ENCODE results near the gene FOXJ1.

DNA sequence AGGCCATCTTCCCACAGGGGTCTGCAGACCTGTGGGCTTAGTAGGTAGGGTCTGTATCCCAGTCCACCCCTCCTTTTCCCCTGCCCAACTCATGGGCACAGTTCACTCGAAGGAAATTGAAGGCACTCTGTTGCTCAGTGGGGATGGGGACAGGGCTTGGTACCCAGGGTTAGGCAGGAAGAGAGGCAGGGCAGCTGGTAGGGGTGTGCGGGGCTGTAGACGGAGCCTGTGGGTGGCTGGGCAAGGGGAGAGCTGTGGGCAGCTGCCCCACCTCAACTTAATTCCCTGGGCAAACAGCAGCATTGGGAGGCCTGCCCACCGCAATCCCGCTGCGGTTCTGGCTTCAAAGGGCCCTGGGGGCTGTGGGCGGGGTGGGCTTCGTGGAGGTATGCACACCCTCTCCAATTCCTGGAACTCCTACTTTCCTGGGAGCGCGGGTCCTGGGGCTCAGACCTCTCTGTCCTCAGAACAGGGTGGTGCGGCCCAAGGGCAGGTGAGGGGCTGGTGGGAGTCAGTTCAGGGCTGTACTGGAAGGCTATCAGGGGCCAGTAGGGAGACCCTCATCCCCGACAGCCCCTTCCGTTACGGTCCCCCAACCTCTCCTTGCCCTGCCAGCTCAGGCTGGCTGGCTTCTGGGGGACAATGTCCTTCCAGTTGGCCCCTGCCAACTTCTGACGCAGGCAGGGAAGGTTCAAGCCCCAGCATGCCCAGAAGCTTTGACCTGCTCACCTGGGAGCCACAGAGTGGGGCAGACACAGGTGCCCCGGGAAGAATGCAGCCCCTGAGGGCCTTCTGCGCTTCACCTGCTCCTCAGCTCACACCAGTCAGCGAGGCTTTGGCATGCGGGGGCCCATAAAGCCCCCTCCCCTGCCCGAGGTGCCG, 9.1 kb downstream of the FOXJ1 start:
- TF ChIP-seq POLR2AphosphoS5 (IDR thresholded peaks at IDR 0.05; ENCODE audit: low read depth, low read length) (no peak), SIN3A (IDR thresholded peaks at IDR 0.05; ENCODE audit: borderline replicate concordance, insufficient read depth, low read length) (no peak), TAF1 (IDR thresholded peaks at IDR 0.05; ENCODE audit: borderline replicate concordance, insufficient read depth, low read length) (no peak), FOXP2 (optimal IDR thresholded peaks at IDR 0.05; ENCODE audit: borderline replicate concordance, extremely low read depth, extremely low read length, insufficient read depth) (no peak)
- TF ChIP-seq, protein P1, sequence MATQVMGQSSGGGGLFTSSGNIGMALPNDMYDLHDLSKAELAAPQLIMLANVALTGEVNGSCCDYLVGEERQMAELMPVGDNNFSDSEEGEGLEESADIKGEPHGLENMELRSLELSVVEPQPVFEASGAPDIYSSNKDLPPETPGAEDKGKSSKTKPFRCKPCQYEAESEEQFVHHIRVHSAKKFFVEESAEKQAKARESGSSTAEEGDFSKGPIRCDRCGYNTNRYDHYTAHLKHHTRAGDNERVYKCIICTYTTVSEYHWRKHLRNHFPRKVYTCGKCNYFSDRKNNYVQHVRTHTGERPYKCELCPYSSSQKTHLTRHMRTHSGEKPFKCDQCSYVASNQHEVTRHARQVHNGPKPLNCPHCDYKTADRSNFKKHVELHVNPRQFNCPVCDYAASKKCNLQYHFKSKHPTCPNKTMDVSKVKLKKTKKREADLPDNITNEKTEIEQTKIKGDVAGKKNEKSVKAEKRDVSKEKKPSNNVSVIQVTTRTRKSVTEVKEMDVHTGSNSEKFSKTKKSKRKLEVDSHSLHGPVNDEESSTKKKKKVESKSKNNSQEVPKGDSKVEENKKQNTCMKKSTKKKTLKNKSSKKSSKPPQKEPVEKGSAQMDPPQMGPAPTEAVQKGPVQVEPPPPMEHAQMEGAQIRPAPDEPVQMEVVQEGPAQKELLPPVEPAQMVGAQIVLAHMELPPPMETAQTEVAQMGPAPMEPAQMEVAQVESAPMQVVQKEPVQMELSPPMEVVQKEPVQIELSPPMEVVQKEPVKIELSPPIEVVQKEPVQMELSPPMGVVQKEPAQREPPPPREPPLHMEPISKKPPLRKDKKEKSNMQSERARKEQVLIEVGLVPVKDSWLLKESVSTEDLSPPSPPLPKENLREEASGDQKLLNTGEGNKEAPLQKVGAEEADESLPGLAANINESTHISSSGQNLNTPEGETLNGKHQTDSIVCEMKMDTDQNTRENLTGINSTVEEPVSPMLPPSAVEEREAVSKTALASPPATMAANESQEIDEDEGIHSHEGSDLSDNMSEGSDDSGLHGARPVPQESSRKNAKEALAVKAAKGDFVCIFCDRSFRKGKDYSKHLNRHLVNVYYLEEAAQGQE (IDR thresholded peaks at IDR 0.05; ENCODE audit: insufficient read depth in 1 of 2, low read depth in 2 of 2, low read length in 2 of 2), result no peak

Measured in PFSK-1 (cell line).